Measurements from ENCODE around the gene COX4I1.

Gene COX4I1

DNA sequence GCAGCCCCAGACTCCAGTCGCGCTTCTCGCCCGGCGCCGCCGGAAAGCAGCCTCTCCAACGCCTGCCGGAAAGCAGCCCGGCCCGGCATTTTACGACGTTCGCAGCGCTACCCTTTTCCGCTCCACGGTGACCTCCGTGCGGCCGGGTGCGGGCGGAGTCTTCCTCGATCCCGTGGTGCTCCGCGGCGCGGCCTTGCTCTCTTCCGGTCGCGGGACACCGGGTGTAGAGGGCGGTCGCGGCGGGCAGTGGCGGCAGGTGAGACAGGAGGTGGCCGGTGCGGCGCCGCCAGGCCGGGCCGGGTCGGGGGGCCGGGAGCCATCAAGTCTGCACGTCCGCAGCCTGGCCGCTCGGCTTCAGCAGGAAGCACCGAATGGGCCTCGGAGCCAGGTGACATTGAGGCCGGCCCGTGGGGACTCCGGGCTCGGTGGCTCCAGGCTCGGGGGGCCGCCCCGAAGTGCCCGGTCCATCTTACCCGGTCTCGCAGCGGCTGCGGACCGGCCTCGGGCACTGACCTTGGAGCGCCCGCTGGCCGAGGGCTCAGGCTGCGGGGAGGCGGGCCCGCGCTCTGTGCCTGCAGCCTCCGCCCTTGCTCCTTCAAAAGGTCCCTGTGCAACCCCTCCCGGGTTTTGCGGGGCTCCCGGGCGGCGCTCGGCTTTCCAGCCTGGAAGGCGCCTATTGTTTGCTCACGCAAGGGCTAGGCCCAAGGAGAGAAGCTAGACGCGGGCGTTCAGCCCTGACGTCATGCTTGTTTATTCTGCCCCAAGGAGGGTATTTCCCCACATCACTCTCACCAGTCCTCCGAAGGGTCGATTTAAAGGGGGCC, at the start of gene COX4I1, which contains the start of gene EMC8:
TSS of gene COX4I1 (plus strand) at position 199 of the 824 bp plus-strand sequence. CDS start 1,511 bp downstream, outside the sequence.
TSS of gene EMC8 (minus strand) at position 48 of the 824 bp plus-strand sequence. CDS start 249 bp downstream, outside the sequence.
- peak; percentile 80 for DNase-seq

DNA sequence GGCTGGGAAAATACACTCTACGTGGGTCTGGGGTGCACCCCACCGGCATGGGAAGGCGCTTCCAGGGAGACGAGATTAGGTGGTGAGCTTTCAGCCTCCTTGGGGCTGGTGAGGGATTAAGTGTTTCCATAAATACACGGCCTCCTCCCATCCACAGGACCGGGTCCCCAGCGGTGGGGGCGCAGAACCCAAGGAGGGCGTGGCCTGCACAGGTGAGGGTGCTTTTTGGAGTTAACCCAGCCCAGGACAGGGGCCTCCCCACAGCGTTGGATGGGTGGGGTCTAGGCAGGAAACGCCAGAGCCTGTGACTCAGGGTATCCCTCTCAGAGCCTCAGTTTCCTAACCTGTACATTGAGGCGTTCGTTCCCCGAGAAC, 49.7 kb upstream of the COX4I1 start:
- DNase-seq: no peak

DNA sequence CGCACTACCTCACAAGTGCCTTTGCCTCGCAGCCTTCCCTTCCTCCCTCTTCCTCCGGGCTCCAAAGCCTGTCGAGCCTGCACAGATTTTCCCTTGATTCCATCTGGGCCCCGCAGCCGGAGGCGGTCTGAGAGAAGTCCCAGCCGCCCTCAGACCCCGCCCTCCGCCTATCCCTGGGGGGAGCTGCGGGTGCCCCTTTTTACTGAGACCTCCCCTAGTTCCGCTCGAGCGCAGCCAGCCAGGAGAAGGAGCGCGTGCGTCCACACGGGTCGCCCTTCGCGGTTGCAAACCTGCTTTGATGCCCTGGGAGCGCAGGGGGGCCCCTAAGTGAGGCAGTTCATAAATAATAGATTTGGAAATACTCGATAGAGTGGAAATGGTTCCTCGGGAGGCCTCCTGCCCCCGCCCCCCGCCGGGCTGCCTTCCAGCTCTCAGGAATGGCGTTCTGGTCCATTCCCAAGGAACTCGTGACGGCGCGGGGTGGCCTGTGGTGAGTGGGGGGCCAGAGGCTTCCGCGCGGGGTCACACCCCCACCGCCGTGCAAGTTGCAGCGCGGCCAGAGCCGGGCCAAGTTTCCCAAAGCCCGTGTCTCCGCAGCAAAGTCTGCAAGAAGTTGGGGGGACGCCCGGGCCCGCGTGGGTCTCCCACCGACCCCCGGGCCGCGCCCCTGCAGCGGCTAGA, 49.2 kb upstream of the COX4I1 start:
- DNase-seq: no peak

DNA sequence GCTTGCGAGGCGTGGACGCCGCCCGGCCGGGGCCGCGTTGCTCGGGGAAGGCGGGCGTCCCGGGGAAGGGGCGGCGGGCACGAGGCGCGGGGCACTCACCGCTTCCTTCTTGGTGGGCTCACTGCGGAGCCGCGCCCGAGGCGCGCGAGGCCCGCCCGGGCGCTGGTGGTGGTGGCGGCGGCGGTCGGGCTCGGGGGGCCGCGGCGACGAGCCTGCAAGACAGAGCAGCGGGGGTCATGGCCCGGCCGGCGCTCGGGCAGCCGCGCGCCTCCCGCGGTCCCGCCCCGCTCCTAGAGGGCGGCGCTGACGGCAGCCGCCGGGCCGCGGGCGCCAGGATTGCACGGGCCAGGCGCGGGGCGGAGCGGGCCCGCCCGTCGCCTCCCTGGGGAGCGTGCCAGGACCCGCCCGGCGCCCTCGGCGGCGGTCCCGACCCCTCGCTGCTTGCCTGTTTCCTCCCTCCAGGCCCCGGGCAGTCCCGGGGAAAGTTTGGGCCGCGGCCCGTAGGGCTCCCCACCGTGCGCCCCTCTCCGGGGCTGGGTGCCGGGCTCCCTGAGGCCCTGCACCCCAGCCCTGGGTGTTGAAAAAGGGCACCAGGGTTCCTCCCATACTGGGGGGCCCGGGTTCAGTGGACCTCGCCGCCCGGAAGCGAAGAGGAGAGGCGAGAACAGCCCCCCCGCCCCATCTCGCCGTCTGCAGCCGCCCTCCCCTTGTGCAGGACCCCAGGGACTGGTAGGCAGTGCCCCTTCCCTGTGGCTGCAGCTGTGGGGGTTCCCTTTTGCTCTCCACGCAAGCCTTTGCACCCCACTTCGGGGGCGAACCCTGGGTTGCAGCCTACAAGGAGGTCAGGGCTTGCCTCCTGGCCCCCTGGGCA, 48.4 kb upstream of the COX4I1 start, which contains the start of gene C16orf74:
TSS of gene C16orf74 (minus strand) at position 270 of the 871 bp plus-strand sequence. CDS start 15,879 bp downstream, outside the sequence.
- DNase-seq: no peak

DNA sequence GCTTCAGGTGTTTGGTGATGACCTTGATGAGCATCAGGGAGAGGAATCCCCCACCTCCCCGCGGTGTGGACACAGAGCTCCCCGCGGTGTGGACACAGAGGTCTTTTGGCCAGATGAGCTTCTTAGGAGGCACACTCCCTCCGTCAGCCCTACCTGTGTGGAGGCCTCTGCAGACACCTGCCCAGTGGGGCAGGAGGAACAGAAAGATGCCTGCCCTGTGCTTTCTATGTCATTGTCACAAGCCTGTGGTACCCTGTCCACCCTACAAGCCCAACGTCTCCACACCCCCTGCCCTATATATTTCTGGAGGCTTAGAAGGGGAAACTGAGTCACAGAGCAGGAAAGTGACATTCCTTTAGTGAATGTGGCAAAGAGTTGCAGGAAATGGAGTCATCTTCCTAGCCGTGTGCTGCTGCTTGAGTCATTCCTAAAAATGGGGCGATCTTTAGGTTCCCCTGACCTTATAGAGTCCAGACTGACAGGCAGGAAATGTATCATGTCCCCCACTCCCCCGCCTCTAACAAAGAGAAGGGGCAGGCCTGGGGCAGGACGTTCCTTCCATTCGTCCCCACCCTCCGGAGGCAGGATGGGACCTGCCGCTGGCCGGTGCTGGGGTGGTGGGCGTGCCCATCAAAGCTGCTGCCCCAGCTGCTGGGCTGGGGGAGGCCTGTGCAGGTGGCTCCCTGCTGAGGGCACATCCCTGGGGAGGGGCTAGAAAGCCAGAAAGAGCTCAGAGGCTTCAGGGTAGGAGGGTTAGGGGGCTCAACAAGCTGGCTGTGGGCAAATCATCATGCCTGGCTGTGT, 47.6 kb upstream of the COX4I1 start:
- DNase-seq: no peak

DNA sequence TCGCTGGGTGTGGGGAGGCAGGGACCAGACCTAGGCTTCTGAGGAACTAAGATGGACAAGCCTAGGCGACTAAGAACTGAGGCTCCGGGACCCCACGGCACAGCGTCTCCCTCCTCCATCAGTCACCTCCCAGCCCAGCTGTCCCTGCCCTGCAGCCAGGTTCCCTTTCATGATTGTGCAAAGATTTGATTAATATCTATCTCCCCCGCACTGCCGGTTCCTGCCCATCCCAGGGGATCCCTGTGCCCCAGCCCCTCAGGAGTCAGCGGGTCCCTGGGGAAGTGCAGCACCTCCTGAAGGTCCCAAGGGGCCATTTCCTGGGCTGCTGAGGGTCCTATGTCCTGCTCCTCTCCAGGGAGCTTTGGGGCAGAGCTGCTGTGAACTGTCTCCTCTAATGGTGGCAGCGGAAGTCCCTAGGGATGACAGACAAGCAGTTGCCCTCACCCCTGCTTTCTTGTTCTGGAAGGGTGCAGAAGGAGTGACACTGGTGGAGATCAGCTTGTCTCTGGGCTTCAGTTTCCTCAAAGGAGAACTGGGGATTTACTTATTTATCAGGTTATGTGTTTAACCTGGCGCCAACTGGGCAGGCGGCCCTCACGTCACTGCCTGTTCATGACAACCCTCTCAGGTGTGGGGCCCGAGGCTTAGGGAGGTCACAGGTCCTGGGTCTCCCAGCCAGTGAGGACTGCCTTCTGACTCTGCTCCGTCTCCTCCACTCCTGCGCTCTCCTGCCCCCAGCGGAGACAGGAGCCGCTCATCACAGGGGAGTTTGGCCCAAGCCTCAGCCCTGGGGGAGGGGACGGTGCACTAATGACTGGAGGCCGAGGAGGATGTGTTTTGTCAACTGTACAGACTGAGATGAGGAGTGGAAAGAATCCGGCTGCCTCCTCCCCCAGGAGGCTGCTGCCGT, 46.7 kb upstream of the COX4I1 start:
- no peak for DNase-seq

DNA sequence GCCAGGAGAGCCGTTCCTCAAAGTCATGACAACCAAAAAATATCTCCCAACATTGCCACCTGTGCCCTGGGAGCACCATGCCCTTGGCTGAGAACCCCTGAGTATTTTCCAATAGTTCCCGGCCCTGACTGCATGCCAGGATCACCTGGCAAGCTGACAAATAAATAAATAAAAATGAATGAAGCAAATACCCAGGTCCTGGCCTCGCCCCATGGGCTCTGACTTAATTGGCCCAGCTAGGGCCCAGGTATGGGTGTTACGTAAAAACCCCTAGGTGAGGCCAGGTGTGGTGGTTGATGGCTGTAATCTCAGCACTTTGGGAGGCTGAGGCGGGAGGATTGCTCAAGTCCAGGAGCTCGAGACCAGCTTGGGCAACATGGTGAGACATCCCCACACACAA, 45.9 kb upstream of the COX4I1 start:
- DNase-seq: no peak

DNA sequence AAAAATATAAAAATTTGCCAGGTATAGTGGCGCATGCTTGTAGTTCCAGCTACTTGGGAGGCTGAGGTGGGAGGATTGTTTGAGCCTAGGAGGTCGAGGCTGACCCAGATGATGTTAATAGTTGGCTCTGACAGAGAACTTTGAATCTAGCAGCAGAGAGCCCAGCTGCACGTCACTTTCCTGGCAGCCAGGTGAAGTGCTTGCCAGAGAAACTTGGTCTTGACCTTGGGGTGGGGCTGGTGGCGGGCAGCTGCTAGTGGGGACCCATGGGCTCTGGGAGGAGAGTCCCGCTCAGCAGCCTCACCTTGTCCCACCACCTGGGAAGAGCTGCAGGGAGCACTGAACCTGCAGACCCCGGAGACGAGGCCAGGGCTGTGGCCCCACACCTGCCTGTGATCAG, 45.5 kb upstream of the COX4I1 start:
- DNase-seq: no peak

DNA sequence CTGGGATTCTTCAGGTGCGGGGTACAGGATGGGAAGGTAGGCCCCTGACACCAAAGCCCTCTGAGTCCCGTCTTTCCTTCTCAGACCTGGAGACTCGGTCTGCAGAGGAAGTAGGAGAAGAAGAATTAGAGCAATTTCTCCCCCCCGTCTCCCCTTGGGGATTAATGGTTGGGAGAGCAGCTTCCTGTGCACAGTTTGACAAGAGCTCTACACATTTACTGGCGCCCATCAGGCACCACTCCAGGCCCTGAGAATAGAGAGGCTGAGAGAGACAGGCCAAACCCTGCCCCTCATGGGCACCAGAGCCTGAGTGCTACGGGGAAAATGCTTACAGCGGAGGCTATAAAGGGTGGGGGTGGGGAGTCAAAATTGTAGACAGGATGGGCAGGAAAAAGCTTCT, 45.1 kb upstream of the COX4I1 start:
- no peak for DNase-seq

DNA sequence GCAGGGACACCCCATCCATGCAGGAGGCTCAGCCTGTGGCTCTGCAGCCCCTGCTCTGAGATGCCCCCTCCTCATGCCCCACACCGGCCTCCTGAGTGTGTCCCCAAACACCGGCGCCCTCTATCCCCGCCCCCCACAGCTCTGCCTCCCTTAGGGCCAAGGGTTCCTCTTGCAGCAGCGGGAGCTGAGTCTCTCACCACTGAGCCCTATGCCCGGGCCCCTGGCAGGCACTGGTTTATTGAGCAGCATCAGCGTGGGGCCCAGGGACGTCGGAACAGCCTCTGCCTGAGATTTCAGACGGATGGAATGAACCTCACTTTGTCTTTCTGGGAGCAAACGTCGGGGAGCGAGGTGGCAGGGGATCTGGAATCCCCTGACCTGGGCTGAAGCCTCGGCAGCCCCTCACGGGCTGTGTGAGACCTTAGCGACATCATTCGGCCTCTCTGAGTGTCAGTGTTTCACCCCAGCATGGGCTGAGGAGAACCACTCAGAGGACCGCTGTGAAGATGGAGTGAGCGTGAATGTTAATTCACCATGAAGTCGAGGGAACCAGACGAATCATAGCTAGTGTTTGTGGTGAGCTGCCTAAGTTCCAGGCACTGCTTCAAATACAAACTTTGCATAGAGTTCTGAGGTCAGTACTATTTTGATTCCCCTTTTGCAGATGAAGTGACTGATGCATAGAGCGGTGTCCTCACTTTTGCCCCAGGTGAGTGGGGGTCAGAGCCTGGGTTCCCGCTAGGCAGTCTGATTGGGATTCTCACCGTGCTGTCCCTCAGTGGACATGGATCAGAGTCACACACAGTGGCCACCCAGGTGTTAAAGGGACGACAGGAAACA, 43.3 kb upstream of the COX4I1 start:
- no peak for DNase-seq

DNA sequence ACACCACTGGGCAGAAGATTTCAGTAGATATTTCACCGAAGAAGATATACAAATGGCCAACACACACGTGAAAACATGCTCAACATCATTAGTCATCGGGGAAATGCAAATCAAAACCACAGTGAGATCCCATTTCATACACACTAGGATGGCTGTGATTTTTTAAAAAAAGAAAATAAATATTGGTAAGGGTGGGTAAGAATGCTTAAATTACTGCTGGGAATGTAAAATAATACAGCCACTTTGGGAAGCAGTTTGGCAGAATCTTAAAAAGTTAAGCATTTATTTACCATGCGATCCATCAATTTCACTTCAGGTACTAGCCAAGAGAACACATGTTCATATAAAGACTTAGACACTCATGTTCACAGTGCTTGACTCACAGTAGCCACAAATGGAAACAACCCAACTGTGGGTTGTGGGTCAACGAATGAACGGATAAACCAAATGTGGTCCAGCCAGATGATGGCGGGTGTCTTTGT, 42.1 kb upstream of the COX4I1 start:
- DNase-seq: no peak

DNA sequence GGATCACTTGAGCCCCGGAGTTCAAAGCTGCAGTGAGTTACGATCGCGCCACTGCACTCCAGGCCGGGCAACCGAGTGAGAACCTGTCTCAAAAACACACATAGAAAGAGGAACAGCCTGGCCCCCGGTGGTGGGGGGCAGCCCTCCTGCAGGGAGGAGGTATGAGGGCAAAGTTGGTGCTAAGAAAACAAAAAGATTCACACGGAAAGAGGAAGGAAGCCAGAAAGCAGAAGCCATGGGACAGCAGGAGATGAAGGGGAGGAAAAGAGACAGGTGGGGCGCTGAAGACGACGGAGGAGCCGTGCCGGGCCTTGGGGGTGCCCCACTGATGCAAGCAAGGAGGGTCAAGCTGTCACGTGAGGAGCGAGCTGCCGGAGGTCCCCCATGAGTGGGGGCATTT, 40.4 kb upstream of the COX4I1 start:
- DNase-seq: peak; percentile 73

DNA sequence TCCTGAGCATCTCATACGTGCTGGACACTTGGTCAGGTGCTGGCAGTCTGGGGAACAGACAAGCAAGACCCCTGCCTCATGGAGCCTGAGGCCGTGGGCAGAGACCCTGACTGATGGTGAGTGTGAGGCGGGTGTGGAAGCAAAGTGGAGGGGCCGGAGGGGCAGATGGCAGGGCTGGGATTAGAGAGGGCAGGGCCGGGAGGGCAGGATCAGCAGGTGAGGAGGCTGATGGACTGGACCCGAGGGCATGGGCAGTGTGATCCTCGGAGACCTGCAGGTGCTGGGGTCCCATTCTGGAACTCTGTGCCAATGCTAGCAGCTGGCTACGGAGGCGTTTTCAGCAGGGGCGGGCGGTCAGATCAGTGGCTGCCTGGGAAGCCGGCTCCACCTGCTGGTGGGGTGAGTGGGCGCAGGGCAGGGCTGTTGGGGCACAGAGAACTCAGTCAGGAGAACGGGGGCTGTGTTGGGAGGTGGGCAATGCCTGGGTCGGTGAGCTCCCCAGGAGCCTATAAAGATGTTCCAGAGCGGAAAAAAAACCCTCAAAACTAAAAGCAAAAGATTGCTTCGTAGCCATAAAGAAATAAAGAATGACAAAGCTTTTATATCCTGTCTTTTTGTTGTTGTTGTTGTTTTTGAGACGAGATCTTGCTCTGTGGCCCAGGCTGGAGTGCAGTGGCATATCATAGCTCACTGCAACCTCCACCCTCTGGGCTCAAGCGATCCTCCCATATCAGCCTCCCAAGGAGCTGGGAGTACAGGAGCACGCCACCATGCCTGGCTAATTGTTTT, 39.7 kb upstream of the COX4I1 start:
- peak; percentile 10 for DNase-seq

DNA sequence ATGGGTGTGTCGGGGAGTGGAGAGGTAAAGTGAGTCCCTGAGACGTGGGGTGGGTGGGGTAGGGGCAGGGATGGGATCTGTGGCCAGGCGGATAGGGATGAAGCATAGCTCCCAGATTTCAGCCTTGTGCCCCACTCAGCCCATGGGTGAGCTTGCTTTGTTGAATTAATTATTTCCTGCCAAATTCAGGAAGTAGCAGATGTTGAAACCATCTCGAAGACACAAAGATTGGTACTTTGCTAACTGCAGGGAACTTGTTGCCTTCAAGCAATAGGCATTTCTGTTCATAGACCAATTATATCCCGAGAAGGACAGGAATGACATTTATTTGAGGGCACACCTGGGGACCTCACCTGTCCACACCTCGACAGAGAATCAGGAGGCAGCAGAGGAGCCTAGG, 37.6 kb upstream of the COX4I1 start:
- peak; percentile 32 for DNase-seq

DNA sequence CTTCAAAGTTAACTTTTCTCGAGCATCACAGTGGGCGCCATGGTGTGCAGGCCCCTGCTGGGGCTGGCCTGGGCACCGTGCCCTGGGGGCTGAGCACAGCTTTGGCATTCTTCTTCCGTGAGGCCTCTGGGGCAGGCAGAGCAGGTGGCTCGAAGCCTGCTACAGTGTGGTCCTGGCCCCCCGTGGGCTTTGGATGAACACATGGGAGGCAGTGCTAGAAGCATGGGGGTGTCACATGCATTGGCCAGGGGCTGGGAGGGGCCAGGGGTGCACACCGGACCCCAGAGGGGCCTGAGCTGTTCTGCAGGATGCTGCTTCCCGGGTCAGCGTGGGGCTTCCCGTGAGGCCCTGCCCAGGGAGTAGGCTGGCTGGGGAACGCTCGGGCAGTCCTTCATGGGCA, 36.5 kb upstream of the COX4I1 start:
- no peak for DNase-seq

DNA sequence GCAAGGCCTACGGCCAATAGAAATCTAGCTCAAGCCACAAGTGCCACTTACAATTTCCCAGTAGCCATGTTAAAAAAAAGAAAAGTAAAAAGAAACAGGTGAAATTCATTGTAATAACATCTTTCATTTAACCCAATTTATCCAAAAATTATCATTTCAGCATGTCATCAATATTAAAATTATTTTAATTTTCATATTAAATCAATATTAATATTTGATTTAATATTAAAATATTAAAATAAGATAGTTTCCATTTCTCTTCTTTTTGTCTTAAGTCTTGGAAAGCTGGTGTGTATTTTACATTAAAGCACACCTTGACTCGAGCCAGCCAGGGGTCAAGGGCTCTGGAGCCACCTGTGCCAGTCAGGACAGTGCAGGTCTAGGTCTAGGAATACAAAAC, 35.9 kb upstream of the COX4I1 start:
- no peak for DNase-seq

DNA sequence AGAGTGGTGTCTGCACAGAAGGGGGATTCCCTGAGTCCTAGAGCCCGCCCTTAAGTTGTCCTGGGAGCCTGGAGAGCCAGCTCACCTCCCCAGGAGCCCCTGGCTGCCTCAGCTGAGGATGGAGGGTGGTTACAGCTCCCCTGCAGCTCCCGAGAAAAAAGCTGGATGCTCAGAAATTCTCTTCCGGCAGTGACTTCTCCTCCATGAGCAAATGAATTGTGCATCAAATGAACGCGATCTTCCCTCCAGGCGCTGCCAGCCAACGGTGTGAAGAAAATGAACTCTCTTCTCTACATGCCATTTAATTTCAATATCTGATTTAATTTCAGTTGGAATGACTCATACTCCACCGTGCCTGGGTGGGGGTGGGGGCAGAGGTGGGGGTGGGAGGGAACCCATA, 34.3 kb upstream of the COX4I1 start:
- no peak for DNase-seq

DNA sequence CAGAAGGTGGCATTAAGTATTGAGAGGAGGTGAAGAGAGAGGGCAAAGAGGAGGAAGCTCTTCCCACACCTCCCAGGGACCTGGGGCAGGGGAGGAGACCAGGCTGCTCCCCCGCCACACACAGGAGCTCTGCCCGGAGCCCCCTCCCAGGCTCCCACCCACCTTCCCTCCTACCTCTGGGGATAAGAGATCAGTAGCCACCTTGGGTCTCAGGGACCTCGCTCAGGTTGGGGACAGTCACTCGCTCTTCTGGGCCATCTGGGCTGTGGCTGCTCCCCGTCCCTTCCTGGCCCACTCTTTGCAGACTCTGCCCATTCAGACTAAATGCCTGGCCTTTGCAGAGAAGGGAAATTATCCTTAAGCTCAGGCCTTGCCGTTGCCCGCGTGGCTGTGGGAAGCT, 33.7 kb upstream of the COX4I1 start:
- DNase-seq: no peak

DNA sequence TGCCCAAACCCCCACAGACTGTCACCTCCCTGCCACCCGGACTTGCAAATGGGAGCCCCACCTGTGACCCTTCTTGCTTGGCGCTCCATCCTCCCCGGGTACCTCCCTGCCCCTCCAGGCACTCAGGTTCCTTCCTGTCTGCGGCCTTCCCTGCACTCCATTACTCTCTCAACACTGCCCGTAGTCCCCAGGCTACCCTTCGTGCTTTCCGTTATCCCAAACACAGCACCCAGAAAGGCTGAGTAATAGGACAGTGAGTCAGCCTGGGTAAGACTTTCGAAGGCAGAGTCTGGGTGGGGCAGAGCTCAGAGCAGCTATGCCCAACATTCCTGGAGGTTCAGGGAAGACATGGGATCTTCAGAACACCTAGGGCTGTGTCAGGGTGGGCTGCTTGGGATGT, 32.0 kb upstream of the COX4I1 start:
- DNase-seq: no peak
